ENCODE data around the gene KRTAP1-3.
"Not testable (repeated sequence)": the region's sequence is repeated elsewhere in the genome, so short reads cannot be mapped to it uniquely, and the experiment has no call there.

KRTAP1-3 gene

DNA sequence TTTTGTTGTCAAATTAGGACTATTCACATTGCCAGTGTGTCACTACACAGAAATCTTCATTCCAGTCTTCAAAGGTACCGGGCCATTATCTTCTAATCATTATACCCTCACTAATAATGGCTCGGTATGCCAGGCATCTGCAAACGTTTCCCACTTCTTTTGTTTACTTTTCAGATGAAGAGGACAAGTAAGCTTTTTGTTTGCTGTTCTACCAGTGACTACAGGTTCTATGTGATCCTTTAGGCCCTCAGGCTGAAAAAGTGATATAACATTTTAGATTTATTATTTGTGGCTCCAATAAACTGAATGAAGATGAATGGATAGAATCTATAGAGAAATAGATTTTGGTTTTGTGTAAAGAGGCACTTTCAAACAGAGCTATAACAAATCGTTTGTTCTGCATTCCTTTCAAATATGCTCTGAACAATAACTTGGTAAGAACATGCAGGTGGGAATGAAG lies 25.3 kb downstream of the KRTAP1-3 start:
- no peak for DNase-seq

DNA sequence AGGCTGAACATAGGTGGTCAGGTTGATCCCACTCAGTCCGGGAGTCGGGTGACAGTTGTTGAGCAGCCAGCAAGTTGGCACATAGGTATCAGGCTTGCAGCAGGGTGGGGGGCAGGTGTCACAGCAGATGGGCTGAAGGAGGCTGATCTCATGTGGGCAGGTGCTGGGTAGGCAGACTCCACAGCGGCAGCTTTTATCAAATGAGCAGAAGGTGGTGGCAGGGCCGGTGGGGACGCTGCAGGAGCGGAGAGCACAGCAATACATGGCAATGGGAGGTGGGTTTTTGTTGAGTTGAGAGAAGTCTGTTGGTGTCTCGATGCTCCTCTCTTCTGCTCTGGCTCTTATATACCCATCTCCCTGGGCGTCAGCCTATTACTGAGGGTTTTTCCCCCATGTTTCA lies 25.9 kb downstream of the KRTAP1-3 start, which contains the start of gene KRTAP3-1:
TSS of gene KRTAP3-1 (minus strand) at position 318 of the 400 bp plus-strand sequence. CDS start at position 264, 54 bp downstream.
- no peak for DNase-seq

DNA sequence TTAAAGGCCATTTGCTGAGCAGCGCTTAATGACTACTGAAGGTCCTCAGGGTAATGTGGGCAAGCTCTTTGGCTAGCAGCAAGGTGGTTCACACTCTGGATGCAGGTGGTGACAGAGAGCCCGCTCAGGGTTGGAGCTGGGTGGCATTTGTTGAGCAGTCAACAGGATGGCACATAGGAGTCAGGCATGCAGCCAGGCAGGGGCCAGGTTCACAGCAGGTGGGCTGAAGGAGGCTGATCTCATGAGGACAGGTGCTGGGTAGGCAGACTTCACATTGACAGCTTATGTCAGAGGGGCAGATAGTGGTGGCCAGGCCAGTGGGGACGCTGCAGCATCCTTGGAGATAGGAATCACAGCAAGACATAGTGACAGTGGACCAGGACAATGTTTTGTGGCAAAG lies 30.3 kb downstream of the KRTAP1-3 start:
- DNase-seq: no peak

DNA sequence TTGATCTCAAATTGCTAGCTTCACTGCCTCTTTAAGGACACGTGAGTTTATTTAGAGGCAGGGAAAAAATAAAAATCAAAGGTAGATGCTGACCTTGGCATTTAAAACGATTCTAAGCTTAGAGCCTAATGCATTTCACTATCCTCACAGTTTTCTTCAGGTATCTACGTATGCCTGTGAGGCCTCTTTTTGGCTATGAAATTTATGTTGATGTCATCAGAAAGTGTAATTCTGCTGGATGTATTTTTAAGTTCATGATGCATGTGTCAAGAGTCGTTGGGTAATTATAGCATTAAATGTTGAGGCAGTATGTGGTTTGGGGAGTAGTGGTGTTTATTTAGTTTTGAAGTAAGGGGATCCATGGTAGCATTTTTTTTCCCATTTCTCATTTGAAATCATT lies 30.7 kb downstream of the KRTAP1-3 start:
- no peak for DNase-seq

DNA sequence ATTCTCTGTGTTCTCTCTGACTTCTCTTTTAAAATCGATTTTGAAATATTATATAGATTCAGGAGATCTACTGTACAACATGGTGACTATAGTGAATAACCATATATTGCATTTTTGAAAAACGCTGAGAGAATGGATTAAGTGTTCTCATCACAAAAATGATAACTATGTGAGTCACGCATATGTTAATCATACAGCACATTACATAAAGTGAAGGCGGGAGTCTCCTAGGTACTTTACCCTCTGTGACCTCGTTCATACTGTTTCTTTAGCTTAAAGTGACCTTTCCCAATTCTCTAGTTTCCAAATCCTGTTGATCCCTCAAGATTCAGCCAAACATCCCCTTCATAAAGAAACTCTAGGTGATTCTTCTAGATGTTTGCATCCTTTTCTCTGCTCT lies 31.9 kb downstream of the KRTAP1-3 start:
- no peak for DNase-seq

DNA sequence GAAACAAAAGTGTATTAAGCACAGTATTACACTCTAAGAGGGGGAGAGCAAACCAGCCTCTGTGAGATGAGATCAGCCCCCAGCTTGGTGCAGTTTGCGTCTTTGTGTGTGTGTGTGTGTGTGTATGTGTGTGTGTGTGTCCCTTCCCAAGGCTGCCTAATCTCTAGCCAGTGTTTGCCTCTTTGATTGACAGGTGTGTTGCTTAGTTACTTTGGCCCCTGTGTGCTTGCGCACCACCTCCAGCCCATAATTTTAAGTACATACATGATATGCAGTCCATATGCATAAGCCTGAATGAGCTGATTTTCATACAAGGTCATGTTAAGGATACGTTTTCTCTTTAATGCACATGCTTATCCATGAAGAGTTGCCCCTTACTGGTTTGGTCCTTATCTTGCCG lies 32.9 kb downstream of the KRTAP1-3 start:
- no peak for DNase-seq

DNA sequence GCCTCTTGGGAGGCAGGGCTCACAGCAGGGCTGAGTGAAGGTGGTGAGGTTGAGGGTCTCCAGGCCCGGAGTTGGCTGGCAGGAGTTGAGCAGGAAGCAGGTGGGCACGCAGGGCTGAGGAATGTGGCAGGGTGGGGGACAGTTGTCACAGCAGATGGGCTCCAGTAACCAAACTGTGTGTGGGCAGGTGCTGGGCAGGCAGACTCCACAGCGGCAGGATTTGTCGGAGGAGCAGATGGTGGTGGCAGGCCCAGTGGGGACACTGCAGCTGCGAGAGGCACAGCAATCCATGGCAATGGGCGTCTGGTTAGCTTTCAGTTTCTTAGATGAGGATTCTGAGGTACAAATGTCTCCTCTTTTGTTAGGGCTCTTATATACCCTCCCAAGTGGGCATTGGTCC lies 35.1 kb downstream of the KRTAP1-3 start, which contains the start of gene KRTAP3-2:
TSS of gene KRTAP3-2 (minus strand) at position 344 of the 400 bp plus-strand sequence. CDS start at position 291, 53 bp downstream.
- not testable (repeated sequence) for DNase-seq

DNA sequence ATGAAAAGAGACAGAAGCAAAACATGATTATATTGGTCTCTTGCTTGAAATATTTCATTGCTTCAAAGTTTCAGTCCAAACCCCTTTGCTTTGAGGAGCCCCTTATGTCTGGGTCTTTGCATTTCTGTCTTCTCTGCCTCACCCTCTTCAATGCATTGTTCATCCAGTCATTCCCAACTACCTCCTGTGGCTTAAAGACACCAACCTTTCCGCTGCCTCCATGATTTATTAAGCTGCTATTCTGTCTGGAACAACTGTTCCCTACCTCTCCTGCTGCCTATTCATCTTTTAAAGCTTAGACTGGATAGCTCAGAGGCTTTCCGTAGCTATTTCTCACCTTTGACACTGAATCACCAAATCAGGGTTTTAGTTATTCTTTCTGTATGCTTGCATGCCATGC lies 37.3 kb downstream of the KRTAP1-3 start:
- DNase-seq: no peak

DNA sequence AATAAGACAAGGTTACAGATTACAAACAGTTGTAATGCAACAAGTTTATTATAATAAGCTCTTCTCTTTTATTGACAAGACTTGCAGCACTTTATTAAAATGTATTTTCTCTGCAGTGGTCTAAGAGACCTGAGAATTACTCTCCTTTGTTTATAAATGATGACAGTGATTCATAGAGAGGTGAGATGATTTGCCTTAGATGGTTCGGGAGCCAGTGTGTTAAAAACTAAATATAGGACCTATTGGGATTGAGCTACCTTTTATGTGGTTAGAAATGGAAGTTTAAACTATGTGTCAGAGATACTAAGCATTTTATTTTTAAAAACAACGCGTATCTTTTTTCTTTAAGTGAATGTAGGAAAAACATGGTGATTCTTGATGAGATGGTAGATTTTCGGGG lies 37.8 kb downstream of the KRTAP1-3 start:
- no peak for DNase-seq

DNA sequence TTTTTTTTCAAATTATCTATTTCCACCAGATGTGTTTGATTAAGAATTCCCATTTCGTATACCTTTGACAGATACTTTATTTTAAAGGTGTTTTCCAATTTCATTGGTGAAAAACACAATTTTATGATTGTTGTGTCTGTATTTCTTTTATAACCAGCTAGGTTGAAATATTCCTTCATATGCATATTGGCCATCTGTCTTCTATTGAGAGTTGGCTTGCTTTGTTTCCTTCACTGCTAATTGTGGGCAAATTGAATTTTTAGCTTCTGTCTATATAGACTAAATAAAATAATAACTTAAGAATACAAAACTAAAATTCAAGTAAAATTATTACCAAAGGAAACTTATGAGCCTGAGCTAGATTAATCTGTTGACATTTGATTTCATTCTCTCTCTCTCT lies 39.6 kb downstream of the KRTAP1-3 start:
- no peak for DNase-seq

DNA sequence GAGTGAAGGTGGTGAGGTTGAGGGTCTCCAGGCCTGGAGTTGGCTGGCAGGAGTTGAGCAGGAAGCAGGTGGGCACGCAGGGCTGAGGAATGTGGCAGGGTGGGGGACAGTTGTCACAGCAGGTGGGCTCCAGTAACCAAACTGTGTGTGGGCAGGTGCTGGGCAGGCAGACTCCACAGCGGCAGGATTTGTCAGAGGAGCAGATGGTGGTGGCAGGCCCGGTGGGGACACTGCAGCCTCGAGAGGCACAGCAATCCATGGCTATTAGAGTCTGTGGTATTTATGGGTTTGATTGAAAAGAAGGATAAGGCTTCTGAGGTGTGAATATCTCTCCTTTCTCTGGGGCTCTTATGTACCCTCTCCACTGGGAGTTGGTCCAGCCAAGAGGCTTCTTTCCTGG lies 40.8 kb downstream of the KRTAP1-3 start, which contains the start of gene KRTAP3-3:
TSS of gene KRTAP3-3 (minus strand) at position 326 of the 400 bp plus-strand sequence. CDS start at position 259, 67 bp downstream.
- DNase-seq: no peak

DNA sequence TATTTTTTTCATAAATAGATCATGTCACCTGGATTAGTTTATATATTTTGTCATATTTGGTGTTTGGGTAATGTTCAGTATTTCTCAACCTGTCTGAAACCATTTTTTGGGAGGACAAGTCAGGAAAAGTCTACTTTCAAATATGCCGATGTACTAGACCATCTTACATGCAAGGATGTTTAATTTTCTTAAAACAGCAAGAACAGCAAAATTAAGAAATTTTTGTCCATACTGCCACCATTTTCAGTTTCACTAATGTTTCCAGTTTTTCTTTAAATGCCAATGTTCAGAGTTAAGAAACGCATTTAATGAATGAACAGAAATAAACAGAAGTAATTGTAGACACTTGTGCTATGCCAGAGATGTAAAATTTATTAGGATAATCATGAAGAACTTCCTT lies 41.6 kb downstream of the KRTAP1-3 start:
- DNase-seq: no peak

DNA sequence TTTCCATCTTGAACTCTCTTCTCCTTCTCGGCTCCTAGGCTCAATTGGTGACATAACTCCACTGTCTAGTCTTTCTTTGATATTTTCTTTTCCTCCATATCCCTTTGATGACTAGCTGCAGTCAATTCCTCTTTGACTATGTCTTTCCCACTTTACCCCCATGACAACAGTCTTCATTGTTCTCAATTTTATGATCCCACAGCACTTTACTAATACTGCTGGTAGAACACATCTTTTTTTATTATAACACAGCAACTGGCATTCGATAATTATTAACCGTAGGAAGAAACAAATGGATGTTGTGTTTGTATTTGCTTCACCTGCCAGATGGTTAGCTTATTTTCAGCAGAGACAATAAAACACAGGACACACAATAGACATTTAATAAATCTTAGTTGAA lies 42.0 kb downstream of the KRTAP1-3 start:
- no peak for DNase-seq

DNA sequence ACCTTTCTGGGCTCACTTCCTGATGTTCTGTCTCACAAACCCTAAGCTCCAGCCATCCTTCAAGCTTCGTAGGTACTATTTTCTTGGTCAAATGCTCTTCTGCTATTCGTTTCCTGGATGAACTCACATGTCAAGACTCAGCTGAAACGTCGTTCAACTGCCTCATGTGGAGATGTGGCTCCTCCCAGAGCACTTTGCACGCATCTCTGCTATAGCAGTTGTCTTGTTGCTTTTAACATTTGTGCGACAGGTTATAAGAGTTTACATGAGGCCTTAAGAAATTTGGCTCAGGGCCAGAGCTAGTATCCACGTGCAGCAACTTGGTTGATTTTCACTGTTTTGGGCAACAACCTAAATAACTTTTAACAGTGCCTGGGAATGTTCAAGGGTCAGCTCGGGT lies 47.8 kb downstream of the KRTAP1-3 start:
- DNase-seq: no peak

DNA sequence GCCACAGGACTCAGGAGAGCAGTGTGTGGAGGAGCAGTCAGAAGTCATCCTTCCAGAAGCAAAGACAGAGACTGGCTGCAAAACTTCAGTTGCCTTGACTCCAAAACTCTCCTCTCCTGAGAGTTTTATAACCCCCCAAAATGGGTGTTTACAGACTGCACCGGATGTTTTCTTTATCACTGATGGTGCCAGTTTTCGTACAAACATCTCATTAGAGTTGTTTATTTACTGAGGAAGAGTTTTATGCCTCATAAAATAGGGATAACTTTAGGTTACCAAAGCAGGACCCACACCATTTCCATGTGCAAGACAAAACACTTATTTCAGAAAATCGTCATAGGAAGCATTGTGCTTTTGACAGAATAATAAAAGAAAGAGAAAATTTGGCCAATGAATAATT lies 50.4 kb downstream of the KRTAP1-3 start, which contains the start of gene KRT40:
TSS of gene KRT40 (minus strand) at position 101 of the 400 bp plus-strand sequence. CDS start at position 48, 53 bp downstream.
- DNase-seq: no peak

Measured in T-helper 9 cell (primary cell).